ENCODE data around the gene CENATAC. TPM values are rescaled to one million over a fixed set of nuclear protein-coding genes. Genes with fewer than 3 reads are reported as not detected.
"Not testable (repeated sequence)": the region's sequence is repeated elsewhere in the genome, so short reads cannot be mapped to it uniquely, and the experiment has no call there.

Gene CENATAC
- total RNA-seq, 1 experiment from 2014 or later = 185 TPM

DNA sequence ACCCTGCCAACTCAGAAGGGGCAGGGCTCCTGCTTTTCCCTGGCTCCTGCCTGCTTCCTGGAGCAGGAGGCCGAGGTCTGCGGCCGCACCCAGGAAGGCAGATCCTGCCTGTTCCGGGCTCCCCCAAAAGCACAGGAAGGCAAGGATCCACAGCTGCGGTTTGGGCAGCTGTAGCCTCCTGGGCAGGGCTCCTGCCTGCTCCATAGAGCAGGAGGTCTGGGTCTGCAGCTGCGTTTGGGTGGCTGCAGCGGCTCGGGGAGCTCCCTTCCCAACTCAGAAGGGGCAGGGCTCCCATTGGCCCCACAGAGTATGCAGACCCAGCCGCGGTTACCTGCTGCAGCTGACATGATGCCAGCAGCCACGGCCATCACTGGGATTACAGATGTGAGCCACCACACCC lies 36.3 kb upstream of the CENATAC start:
- intact Hi-C loops (cut with micrococcal nuclease; ENCODE audit: unreplicated experiment) = no loop called here
- no peaks in the 10 kb centered on the region for H3K36me3 Mint-ChIP-seq (ENCODE audit: insufficient read depth, unreplicated experiment)
- H3K27me3 Mint-ChIP-seq (ENCODE audit: insufficient read depth, unreplicated experiment) = no peaks in the 10 kb centered on the region
- H3K9me3 Mint-ChIP-seq (ENCODE audit: unreplicated experiment) = no peaks in the 10 kb centered on the region
- DNase-seq = no peak
- TF ChIP-seq, protein P1, sequence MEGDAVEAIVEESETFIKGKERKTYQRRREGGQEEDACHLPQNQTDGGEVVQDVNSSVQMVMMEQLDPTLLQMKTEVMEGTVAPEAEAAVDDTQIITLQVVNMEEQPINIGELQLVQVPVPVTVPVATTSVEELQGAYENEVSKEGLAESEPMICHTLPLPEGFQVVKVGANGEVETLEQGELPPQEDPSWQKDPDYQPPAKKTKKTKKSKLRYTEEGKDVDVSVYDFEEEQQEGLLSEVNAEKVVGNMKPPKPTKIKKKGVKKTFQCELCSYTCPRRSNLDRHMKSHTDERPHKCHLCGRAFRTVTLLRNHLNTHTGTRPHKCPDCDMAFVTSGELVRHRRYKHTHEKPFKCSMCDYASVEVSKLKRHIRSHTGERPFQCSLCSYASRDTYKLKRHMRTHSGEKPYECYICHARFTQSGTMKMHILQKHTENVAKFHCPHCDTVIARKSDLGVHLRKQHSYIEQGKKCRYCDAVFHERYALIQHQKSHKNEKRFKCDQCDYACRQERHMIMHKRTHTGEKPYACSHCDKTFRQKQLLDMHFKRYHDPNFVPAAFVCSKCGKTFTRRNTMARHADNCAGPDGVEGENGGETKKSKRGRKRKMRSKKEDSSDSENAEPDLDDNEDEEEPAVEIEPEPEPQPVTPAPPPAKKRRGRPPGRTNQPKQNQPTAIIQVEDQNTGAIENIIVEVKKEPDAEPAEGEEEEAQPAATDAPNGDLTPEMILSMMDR (IDR thresholded peaks at IDR 0.05; ENCODE audit: insufficient read depth in 1 of 2, low read depth in 1 of 2, low read length in 1 of 2, severe bottlenecking in 1 of 2, unreplicated experiment in 1 of 2) = no peak
- Histone ChIP-seq H3K4me1 (peaks cover 2% of the 10 kb centered on the region; the same call in 1 of the 2 replicates), H3K36me3 (ENCODE audit: control insufficient read depth, insufficient read depth, low read length) (no peaks in the 10 kb centered on the region), H3K27me3 (replicated peaks; ENCODE audit: control insufficient read depth, insufficient read depth, low read length) (no peaks in the 10 kb centered on the region), H3K4me3 (ENCODE audit: low read depth, low read length) (no peak overlapping the region), H3K9me3 (no peaks in the 10 kb centered on the region; the same call in 1 of the 2 replicates)
- no peak overlapping the region for H3K27ac Mint-ChIP-seq (ENCODE audit: unreplicated experiment)
- ChIA-PET CTCF (interaction anchor here (0.6 to 0.7 kb wide), 3 partner anchors 12 to 172 kb away, joined by 3 to 5 read pairs (median 3); no protein-coding TSS in a partner anchor), POLR2A (interaction anchor here (0.5 kb wide), 1 partner anchor 171 kb away, joined by 3 read pairs; the partner anchor contains the start of gene DDX6)
- H3K4me1 Mint-ChIP-seq (ENCODE audit: low read depth, unreplicated experiment) = no peaks in the 10 kb centered on the region
- no TSS peak for BruUV-seq (replicated peaks)
- H3K4me3 Mint-ChIP-seq (ENCODE audit: unreplicated experiment) = no peak overlapping the region

DNA sequence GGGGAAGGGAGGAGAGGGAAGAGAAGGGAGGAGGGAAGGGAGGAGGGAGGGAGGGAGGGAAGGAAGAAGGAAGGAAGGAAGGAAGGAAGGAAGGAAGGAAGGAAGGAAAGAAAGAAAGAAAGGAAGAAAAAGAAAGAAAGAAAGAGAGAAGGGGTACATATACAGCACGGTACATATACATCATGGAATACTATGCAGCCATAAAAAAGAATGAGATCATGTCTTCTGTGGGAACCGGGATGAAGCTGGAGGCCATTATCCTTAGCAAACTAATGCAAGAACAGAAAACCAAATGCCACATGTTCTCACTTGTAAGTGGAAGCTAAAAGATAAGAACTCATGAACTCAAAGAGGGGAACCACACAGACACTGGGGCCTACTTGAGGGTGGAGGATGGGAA lies 28.4 kb upstream of the CENATAC start:
- H3K9me3 ChIP-seq; H3K4me3 Mint-ChIP-seq (ENCODE audit: unreplicated experiment); H3K4me1 Mint-ChIP-seq (ENCODE audit: low read depth, unreplicated experiment); H3K36me3 ChIP-seq (ENCODE audit: control insufficient read depth, insufficient read depth, low read length); DNase-seq; BruUV-seq (replicated peaks); H3K27ac Mint-ChIP-seq (ENCODE audit: unreplicated experiment); H3K4me1 ChIP-seq; H3K36me3 Mint-ChIP-seq (ENCODE audit: insufficient read depth, unreplicated experiment); intact Hi-C loops (cut with micrococcal nuclease; ENCODE audit: unreplicated experiment); H3K27me3 Mint-ChIP-seq (ENCODE audit: insufficient read depth, unreplicated experiment); POLR2A ChIA-PET; H3K27me3 ChIP-seq (replicated peaks; ENCODE audit: control insufficient read depth, insufficient read depth, low read length); H3K4me3 ChIP-seq (ENCODE audit: low read depth, low read length): not testable (repeated sequence)
- CTCF ChIA-PET = interaction anchor here (0.7 kb wide), 1 partner anchor 81 kb away, joined by 3 read pairs; no protein-coding TSS in a partner anchor
- peaks cover 18% of the 10 kb centered on the region for H3K9me3 Mint-ChIP-seq (ENCODE audit: unreplicated experiment)

DNA sequence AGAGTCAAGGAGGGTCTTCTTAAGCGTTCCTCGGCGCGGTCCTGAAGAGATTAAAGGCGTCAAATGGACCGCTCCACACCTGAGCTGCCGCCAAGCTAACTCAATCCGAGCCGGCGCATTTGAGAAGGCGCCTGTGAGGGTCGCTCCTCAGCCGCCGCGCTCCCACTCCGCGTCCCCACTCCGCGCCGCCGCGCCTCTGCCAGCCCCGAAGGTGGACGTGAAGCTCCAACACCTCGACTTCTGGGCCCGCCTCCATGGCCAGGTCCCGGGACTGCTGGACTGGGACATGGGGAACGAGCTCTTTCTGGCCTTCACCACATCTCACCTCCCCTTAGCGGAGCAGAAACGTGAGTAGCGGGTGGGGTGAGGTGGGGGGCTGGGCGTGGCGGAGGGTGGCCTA lies 26.3 kb upstream of the CENATAC start, which contains the start of gene FOXR1:
Gene FOXR1, plus strand, starts transcription at position 116 of the 400 bp plus-strand sequence. Its CDS starts 171 bp downstream, at position 287.
- Mint-ChIP-seq H3K4me1 (ENCODE audit: low read depth, unreplicated experiment) (peaks cover 16% of the 10 kb centered on the region), H3K27me3 (ENCODE audit: insufficient read depth, unreplicated experiment) (no peaks in the 10 kb centered on the region), H3K36me3 (ENCODE audit: insufficient read depth, unreplicated experiment) (peaks cover 5% of the 10 kb centered on the region), H3K27ac (ENCODE audit: unreplicated experiment) (no peak within 1 kb of the TSS), H3K4me3 (ENCODE audit: unreplicated experiment) (no peak within 1 kb of the TSS), H3K9me3 (ENCODE audit: unreplicated experiment) (peaks cover 18% of the 10 kb centered on the region)
- ChIA-PET CTCF (no interaction called here), POLR2A (no interaction called here)
- Histone ChIP-seq H3K4me3 (ENCODE audit: low read depth, low read length) (no peak within 1 kb of the TSS), H3K9me3 (no peaks in the 10 kb centered on the region), H3K36me3 (ENCODE audit: control insufficient read depth, insufficient read depth, low read length) (no peaks in the 10 kb centered on the region), H3K27me3 (replicated peaks; ENCODE audit: control insufficient read depth, insufficient read depth, low read length) (no peaks in the 10 kb centered on the region), H3K4me1 (peaks cover 6% of the 10 kb centered on the region)
- DNase-seq = no peak
- no TSS peak for BruUV-seq (replicated peaks)
- TF ChIP-seq, protein P1 (IDR thresholded peaks at IDR 0.05; ENCODE audit: insufficient read depth in 1 of 2, low read depth in 1 of 2, low read length in 1 of 2, severe bottlenecking in 1 of 2, unreplicated experiment in 1 of 2) = no peak
- intact Hi-C loops (cut with micrococcal nuclease; ENCODE audit: unreplicated experiment) = no loop called here

All from Caco-2 (cell line).